Fibroblast of lung (primary cell): Measurements from ENCODE around the gene SRD5A3. TPM values are rescaled to one million over a fixed set of nuclear protein-coding genes. Genes with fewer than 3 reads are reported as not detected.
A peak's percentile ranks its signal among the peaks of the same experiment; 100 is the strongest.

ENCODE experiments used
- DNase-seq, 2 donors: peaks; one replicate each; pipeline versions ENCODE4 v3.0.0 to v3.0.0-alpha.2; 2010; ENCODE audit warnings: low read depth in 2 of 2
- H2AFZ ChIP-seq: 2 replicates; pipeline ENCODE4 v1.5.1; 2012; ENCODE audit warnings: low read length, control low read depth, inconsistent platforms
- H3K27ac ChIP-seq: 2 replicates; pipeline ENCODE4 v1.5.1; 2011; ENCODE audit warnings: low read length, control low read depth; ENCODE audit not compliant: insufficient read depth
- H3K27me3 ChIP-seq: 2 replicates; pipeline ENCODE4 v1.5.1; 2011; ENCODE audit warnings: mild to moderate bottlenecking, low read length; ENCODE audit not compliant: control insufficient read depth, insufficient read depth
- H3K36me3 ChIP-seq: 2 replicates; pipeline ENCODE4 v1.5.1; 2011; ENCODE audit warnings: low read length; ENCODE audit not compliant: control insufficient read depth, insufficient read depth
- H3K4me1 ChIP-seq: 2 replicates; pipeline ENCODE4 v1.5.1; 2011; ENCODE audit warnings: low read length; ENCODE audit not compliant: control insufficient read depth, insufficient read depth; ENCODE audit errors: extremely low read depth
- H3K4me2 ChIP-seq: 2 replicates; pipeline ENCODE4 v1.5.1; 2011; ENCODE audit warnings: low read length, control low read depth; ENCODE audit not compliant: insufficient read depth; ENCODE audit errors: extremely low read depth
- H3K4me3 ChIP-seq, 4 experiments: fragments of 200-600 bp in 1 of 4; sonication (generic) in 1 of 4; replicated peaks in 1 of 4; 2 replicates each; pipeline ENCODE4 v1.5.1; 2011 to 2016; ENCODE audit warnings: low read length in 4 of 4, low read depth in 3 of 4, mild to moderate bottlenecking in 3 of 4, control low read depth in 2 of 4, inconsistent platforms in 1 of 4, mixed read lengths in 1 of 4; ENCODE audit not compliant: insufficient read depth in 1 of 4; ENCODE audit errors: control extremely low read depth in 1 of 4
- H3K79me2 ChIP-seq: 2 replicates; pipeline ENCODE4 v1.5.1; 2012; ENCODE audit warnings: mild to moderate bottlenecking, low read length, inconsistent platforms; ENCODE audit not compliant: control insufficient read depth, insufficient read depth
- H3K9ac ChIP-seq: 2 replicates; pipeline ENCODE4 v1.5.1; 2011; ENCODE audit warnings: mild to moderate bottlenecking, low read length, control low read depth; ENCODE audit not compliant: insufficient read depth
- H3K9me3 ChIP-seq: 2 replicates; pipeline ENCODE4 v1.5.1; 2012; ENCODE audit warnings: low read depth, low read length; ENCODE audit not compliant: control insufficient read depth, insufficient read depth
- H4K20me1 ChIP-seq: 2 replicates; pipeline ENCODE4 v1.5.1; 2011; ENCODE audit warnings: low read length; ENCODE audit not compliant: control insufficient read depth, insufficient read depth; ENCODE audit errors: extremely low read depth
- EZH2 ChIP-seq: IDR thresholded peaks from 2 replicates; pipeline ENCODE4 v1.5.1; 2012; ENCODE audit warnings: low read length, control low read depth, mild to moderate bottlenecking; ENCODE audit errors: missing control alignments
- polyA plus RNA-seq, 2 donors: library from polyadenylated mRNA; depleted of rRNA in 1 of 2; stranded (reverse) in 1 of 2; unstranded in 1 of 2; fragments of >200 nt; gene quantifications; 2 replicates each; pipeline ENCODE4 v1.2.1, GENCODE V29; 2011 to 2012; ENCODE audit warnings: missing spikeins in 1 of 2
- total RNA-seq: library from RNA; depleted of rRNA; stranded (reverse); fragments of >200 nt; gene quantifications from 2 replicates; pipeline ENCODE4 v1.2.1, GENCODE V29; 2014
- TF ChIP-seq, protein P1 (sequence below), 2 donors: IDR thresholded peaks in 1 of 2; conservative IDR thresholded peaks in 1 of 2; 1 replicate in 1 of 2; 2 replicates in 1 of 2; pipeline ENCODE4 v1.5.1; 2011 to 2012; ENCODE audit warnings: low read length in 2 of 2, control low read depth in 1 of 2, inconsistent platforms in 1 of 2, low read depth in 1 of 2, mild to moderate bottlenecking in 1 of 2

The SRD5A3 gene
- total and polyA plus RNA-seq, 2 donors (not counting 1 experiment from before 2014, with no cell fraction given), result 5.0 to 12.3 TPM

- no peaks in the 10 kb centered on the region for H3K36me3 ChIP-seq
- no peaks in the 10 kb centered on the region for H4K20me1 ChIP-seq
- H3K27ac ChIP-seq, result no peak overlapping the region
- H3K4me2 ChIP-seq, result no peak overlapping the region
- DNase-seq, result no peak
- no peak overlapping the region for H3K9ac ChIP-seq
- H3K79me2 ChIP-seq, result no peaks in the 10 kb centered on the region
- no peak overlapping the region for H2AFZ ChIP-seq
- H3K4me3 ChIP-seq, result no peak overlapping the region
- H3K27me3 ChIP-seq, result no peaks in the 10 kb centered on the region
- peaks cover 17% of the 10 kb centered on the region for H3K4me1 ChIP-seq
- TF ChIP-seq EZH2, result no peak
- TF ChIP-seq, protein P1, sequence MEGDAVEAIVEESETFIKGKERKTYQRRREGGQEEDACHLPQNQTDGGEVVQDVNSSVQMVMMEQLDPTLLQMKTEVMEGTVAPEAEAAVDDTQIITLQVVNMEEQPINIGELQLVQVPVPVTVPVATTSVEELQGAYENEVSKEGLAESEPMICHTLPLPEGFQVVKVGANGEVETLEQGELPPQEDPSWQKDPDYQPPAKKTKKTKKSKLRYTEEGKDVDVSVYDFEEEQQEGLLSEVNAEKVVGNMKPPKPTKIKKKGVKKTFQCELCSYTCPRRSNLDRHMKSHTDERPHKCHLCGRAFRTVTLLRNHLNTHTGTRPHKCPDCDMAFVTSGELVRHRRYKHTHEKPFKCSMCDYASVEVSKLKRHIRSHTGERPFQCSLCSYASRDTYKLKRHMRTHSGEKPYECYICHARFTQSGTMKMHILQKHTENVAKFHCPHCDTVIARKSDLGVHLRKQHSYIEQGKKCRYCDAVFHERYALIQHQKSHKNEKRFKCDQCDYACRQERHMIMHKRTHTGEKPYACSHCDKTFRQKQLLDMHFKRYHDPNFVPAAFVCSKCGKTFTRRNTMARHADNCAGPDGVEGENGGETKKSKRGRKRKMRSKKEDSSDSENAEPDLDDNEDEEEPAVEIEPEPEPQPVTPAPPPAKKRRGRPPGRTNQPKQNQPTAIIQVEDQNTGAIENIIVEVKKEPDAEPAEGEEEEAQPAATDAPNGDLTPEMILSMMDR (conservative IDR thresholded peaks at IDR 0.05 in 1 of 2, IDR thresholded peaks at IDR 0.05 in 1 of 2; ENCODE audit: low read depth in 1 of 2, low read length in 2 of 2), result no peak
- H3K9me3 ChIP-seq, result no peaks in the 10 kb centered on the region
These were observed 8.6 kb downstream of the SRD5A3 start for GRCh38 chr4:55354648-55355047.

GRCh38 chr4:55355555-55355954, 9.5 kb downstream of the SRD5A3 start:
- no peaks in the 10 kb centered on the region for H3K36me3 ChIP-seq

GRCh38 chr4:55356991-55357461, 11.0 kb downstream of the SRD5A3 start:
- no peaks in the 10 kb centered on the region for H4K20me1 ChIP-seq
- no peak overlapping the region for H3K27ac ChIP-seq
- no peaks in the 10 kb centered on the region for H3K9me3 ChIP-seq
- no peak overlapping the region for H3K4me3 ChIP-seq
- TF ChIP-seq EZH2, result no peak
- TF ChIP-seq, protein P1 (conservative IDR thresholded peaks at IDR 0.05 in 1 of 2, IDR thresholded peaks at IDR 0.05 in 1 of 2; ENCODE audit: low read depth in 1 of 2, low read length in 2 of 2), result no peak
- H3K4me2 ChIP-seq, result no peak overlapping the region
- peaks cover 17% of the 10 kb centered on the region for H3K4me1 ChIP-seq
- H3K79me2 ChIP-seq, result no peaks in the 10 kb centered on the region
- no peak overlapping the region for H2AFZ ChIP-seq
- H3K36me3 ChIP-seq, result no peaks in the 10 kb centered on the region
- DNase-seq, result peak; percentile 38 to 48
- H3K9ac ChIP-seq, result no peak overlapping the region
- H3K27me3 ChIP-seq, result no peaks in the 10 kb centered on the region

More at GRCh38 chr4:55355555-55355954, 9.5 kb downstream of the SRD5A3 start:
- TF ChIP-seq, protein P1 (conservative IDR thresholded peaks at IDR 0.05 in 1 of 2, IDR thresholded peaks at IDR 0.05 in 1 of 2; ENCODE audit: low read depth in 1 of 2, low read length in 2 of 2), result no peak
- no peak for TF ChIP-seq EZH2
- Histone ChIP-seq H4K20me1 (no peaks in the 10 kb centered on the region), H3K4me1 (peaks cover 17% of the 10 kb centered on the region), H3K27ac (no peak overlapping the region), H3K9me3 (no peaks in the 10 kb centered on the region), H3K4me3 (no peak overlapping the region), H3K79me2 (no peaks in the 10 kb centered on the region), H3K9ac (no peak overlapping the region), H2AFZ (no peak overlapping the region), H3K4me2 (no peak overlapping the region), H3K27me3 (no peaks in the 10 kb centered on the region)
- no peak for DNase-seq
